OCI-LY1 (cell line): ENCODE measurements around the gene LPIN3.

Experiments used
- EZH2 ChIP-seq: fragments of 200-600 bp; sonication (generic), shearing (Covaris generic); IDR thresholded peaks from 2 replicates; pipeline ENCODE4 v1.8.0; 2017; ENCODE audit warnings: borderline replicate concordance, mixed run types, mild to moderate bottlenecking, antibody characterized with exemption, low read length, moderate library complexity, mixed read lengths
- TF ChIP-seq, protein P1 (sequence below): fragments of 200-600 bp; sonication (generic), shearing (Covaris generic); IDR thresholded peaks from 2 replicates; pipeline ENCODE4 v1.5.1; 2017; ENCODE audit warnings: mild to moderate bottlenecking, antibody characterized with exemption, low read length, moderate library complexity, mixed read lengths

DNA sequence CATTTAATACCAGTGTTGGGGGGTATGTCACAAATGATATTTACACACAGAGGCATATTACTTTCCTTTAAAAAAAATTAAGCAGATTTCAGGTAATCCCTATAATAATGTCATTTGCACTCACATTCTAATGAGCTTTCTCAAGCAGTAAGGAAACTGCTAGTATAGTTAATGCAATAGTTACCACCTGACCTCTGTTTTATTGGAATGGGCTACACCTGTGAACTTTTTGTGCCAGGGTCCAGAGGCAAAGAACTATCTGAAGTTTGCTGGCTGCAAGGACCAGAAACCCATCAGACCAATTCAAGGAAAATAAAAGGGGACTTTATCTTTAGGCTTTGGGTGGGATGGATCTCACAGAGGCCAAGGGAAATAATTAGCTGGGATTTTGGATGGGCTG, 20.2 kb upstream of the LPIN3 start:
- TF ChIP-seq, protein P1, sequence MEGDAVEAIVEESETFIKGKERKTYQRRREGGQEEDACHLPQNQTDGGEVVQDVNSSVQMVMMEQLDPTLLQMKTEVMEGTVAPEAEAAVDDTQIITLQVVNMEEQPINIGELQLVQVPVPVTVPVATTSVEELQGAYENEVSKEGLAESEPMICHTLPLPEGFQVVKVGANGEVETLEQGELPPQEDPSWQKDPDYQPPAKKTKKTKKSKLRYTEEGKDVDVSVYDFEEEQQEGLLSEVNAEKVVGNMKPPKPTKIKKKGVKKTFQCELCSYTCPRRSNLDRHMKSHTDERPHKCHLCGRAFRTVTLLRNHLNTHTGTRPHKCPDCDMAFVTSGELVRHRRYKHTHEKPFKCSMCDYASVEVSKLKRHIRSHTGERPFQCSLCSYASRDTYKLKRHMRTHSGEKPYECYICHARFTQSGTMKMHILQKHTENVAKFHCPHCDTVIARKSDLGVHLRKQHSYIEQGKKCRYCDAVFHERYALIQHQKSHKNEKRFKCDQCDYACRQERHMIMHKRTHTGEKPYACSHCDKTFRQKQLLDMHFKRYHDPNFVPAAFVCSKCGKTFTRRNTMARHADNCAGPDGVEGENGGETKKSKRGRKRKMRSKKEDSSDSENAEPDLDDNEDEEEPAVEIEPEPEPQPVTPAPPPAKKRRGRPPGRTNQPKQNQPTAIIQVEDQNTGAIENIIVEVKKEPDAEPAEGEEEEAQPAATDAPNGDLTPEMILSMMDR = no peak
- no peak for TF ChIP-seq EZH2
